GM20431 (cell line): ENCODE measurements around the gene CDK6.

Experiments
- in situ Hi-C: fragments of 300-500 bp; cut with MseI, MboI; formaldehyde crosslinking; loops from one replicate; pipeline ENCODE4 v1.15.0; 2020; ENCODE audit warnings: low sequenced_read_pairs; ENCODE audit not compliant: unreplicated experiment

Gene CDK6

DNA sequence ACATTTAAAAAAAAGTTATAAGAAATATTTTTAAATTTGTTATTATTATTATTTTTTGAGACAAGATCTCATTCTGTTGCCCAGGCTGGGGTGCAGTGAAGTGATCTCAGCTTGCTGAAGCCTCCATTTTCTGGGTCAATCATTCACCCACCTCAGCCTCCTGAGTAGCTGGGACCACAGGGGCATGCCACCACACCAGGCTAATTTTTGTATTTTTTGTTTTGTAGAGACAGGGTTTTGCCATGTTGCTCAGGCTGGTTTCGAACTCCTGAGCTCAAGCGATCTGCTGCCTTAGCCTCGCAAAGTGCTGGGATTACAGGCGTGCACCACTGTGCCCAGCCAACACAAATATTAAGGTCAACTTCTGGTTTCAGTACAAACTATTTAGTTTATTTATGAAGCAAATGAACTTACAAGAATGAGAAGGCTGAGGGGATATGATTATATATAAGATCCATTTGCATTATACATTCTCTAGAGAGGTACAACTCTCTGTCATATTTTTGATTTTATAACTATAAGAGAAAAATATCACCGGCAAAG lies 200.3 kb downstream of the CDK6 start:
- in situ Hi-C loops, result no loop called here

DNA sequence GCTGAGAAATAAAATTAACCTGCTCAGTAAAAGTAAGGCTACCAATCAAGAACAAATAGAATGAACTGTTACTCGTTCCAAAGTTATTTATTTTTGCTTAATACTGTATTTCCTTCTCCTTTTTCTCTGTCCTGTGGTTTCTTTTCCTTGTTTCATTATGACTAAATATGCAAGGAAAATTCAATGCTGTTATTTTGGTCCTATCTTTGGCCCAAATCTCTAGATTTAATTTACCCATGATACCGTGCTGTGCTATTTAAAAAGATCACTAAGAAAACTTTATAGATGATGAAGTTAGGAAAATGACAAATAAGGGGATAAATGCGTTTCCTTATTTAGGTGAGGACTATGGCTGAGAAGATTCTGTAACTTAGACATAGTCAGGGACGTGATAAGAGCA lies 200.8 kb downstream of the CDK6 start:
- in situ Hi-C loops, result no loop called here

DNA sequence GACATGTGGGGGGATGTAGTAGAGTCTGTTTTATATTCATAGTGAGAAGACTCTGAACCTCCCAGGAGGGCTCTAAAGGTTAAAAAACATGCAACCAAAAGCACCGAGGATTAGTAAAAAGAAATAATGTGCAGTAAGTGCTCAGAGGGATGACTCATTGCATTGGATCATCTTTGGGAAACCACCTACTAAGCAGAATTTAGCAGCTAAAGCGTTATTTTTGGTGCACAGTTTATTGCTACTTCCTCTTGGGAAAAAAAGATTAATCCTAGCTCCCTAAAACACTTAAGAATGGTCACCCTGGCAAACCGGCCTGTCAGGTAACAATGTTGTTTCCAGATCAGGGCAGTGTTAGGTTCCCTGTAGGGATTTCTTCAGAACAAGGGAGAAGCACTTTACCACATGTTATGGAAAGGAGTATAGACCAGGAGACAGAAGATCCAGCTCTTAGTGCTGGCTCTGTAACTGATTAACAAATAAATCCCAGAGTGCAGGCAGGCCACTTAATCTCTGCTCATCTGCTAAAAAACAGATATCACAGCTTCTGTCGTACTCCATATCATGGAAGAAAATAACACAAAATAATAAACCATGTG lies 201.4 kb downstream of the CDK6 start:
- in situ Hi-C loops, result no loop called here

DNA sequence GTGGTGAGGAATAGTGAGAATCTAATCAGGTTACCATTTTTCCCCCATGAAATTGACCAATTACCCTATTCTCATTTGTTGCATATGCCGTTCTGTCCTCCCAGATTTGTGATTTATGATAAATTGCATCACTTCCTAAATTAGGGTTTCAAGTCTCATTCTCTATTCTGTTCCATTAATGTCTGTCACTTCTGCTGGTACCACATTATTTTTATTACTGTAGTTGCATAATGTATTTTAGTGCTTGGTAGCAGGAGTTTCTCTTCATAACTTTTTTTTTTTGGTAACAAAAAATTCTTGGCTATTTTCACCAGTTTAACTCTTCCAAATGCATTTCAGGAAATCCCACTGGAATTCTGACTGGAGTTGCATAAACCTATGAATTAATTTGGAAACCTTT lies 202.2 kb downstream of the CDK6 start:
- in situ Hi-C loops, result no loop called here

DNA sequence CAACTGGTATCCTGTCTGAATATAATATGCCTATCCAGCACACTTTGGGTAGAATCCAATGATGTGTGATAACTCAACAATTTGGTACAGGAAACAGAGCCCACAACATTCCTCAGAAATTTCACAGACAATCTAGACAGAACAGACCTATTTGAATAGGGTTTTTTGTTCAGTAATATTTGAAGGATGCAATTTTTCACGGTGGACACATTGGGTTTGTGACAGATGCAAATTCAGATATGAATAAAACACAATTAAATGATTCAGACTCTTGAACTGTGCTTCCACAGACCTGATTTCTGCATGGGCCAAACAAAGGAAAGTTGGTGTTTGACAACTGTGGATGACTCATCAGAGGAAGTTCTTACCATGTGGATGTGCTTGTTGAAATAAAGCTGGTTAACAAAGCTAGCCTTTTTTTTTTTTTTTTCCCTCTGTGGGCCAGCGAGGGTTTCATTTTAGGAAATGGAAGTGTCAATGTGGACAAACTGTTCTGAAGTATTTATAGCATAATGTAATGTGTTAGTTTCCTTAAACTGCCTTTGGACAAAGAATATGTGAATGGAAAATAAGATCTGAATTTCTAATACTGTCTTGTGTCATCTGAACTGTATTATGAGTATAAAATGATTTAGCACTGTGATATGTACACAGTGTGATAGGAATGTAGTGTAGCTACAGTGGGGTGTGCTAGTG lies 203.0 kb downstream of the CDK6 start:
- in situ Hi-C loops, result no loop called here

DNA sequence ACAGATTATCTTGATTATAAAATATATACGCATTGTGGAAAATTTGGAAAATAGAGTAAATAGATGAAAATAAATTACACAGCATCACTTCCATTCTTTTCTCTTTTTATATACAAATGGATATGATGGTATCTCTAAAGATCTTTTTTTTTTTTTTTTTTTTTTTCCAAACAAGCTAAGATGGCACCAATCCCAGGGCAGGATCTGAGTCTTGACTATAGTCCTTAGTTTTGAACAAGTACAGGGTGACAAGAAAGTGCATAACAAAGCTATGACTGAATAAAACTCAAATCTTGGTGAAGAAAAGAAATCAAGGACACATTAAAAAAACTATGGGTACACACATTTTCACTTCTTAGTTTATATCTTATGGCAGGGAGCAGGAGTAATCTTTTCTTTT lies 203.6 kb downstream of the CDK6 start:
- in situ Hi-C loops, result no loop called here

DNA sequence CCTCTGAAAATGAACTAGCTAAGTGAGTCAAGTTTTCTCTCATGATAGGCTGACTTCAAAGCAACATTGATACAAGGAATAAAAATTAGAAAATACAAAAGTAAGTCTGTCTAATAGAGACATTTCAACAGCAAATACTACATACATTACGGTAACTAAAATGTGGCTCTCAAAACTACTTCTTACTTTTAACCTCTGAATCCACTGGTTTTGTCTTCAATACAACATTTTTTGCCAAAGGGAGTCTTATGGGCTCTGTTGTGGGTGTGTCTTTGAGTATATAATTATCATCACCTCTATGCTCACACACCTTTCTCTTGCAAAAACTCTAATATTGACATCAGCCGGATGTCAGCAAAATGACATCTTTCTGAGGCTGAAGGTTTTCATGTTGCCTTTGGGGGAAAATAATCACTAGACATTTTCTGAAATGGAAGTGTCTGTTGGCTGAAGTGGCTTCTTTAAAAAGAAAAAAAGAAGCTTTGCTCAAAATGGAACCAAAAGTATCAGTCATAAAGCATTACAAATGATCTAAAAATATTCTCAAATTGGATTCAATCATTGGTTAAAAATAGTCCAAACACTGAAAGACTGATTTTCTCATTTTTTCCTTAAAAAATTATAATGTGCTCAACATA lies 204.4 kb downstream of the CDK6 start:
- in situ Hi-C loops, result no loop called here

DNA sequence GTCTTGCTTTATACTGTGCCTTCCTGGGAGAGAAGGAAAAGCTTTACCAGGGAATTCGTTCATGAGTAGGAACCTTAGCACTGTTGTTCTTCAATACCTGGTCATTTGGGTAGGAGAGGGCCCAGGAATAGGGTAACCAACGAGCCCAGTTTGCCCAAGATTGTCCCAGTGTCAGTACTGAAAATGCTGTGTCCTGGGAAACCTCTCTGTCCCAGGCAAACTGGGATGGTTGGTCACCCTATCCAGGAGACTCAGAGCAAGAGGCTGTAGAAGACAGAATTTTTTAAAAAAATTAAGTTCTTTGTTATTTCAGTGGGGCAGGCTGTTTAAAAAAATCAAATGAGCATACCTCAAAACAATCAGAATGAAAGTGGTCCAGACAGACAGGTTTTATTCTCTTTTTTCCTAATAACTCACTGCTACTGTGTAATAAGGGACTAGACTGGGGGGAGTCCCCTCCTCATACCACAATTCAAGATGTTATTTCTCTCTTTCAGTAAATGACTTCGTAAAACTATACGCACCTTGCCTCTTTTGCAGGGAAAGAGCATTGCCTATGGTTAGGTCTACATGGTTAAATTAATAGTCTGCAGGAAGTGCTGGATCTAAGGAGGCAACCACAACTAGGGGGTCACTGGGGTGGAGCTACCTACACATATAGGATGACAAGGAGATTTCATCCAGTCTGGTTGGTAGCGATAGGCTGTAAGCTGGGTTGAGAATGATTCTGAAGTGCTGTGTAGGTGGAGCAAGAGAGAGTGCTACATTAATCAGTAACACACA lies 205.1 kb downstream of the CDK6 start:
- in situ Hi-C loops, result no loop called here

DNA sequence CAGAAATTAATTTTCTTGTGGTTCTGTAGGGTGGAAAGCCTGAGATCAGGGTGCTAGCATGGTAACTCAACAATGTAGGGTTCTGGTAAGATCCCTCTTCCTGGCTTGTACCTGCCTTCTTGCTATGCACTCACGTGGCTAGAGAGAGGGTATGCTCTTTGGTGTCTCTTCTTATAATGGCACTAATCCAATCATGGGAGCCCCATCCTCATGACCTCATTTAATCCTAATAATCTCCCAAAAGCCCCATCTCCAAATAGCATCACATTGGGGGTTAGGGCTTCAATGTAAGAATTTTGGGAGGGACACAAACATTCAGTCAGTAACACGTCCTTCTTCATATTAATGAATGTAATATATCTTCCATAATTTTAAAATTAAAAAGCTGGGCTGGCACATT lies 206.6 kb downstream of the CDK6 start:
- in situ Hi-C loops, result no loop called here

DNA sequence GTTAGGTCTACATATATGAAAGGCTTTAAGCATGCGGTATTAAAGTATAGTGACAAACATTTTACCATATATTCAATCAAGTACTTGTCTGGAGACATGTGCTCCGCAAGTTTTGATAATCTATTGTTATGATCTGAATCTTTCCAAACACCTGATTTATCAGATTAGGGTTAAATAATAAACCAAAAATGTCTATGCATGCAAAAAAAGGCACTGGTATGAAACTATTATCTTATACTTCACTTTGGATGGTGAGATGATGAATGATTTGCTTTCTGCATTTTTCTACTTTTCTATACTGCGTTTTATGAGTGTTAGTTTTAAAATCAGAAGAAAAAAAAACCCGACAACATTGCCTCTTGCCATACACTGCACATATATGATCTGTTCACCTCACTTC lies 208.4 kb downstream of the CDK6 start:
- in situ Hi-C loops, result no loop called here

DNA sequence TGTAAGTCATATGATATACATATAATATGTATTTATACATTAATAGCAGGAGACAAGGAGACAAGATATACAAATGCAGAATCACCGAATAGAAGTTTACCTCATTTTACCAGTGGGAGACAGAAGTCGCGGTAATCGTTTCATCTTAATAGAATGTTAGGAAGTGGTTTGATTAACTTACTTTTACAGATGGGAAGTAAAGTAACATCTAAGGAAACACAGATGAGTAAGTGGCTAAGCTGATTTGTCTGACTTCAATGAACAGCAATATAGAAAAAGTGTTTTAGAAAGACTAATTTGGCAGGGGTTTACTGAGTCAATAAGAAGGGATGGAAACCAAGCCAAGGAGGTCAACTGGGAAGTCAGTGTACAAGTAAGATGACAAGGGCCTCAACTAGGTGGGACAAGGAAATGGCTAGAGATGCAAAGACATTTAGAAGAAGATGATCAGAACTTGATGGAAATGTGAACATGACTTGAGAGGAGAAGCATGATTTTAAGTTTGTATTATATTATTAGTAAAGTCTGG lies 210.0 kb downstream of the CDK6 start:
- in situ Hi-C loops, result no loop called here

DNA sequence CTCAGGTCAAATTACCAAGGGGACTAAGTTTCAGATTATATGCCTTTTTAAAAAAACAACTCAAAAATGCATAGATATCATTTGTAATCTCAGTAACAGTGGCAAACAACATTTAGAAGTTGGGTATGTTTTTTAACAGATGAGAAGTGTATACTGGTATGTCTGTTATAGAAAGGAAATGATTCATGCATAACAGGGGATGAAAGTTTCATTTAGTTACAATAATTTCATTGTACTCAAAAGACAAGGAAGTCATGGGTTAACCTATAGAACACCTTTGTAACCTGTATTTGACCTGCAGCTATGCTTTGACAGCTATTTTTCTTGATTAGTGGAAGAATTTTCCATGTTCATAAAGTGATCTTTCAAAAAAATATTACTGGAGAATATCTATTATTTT lies 210.8 kb downstream of the CDK6 start:
- in situ Hi-C loops, result no loop called here

DNA sequence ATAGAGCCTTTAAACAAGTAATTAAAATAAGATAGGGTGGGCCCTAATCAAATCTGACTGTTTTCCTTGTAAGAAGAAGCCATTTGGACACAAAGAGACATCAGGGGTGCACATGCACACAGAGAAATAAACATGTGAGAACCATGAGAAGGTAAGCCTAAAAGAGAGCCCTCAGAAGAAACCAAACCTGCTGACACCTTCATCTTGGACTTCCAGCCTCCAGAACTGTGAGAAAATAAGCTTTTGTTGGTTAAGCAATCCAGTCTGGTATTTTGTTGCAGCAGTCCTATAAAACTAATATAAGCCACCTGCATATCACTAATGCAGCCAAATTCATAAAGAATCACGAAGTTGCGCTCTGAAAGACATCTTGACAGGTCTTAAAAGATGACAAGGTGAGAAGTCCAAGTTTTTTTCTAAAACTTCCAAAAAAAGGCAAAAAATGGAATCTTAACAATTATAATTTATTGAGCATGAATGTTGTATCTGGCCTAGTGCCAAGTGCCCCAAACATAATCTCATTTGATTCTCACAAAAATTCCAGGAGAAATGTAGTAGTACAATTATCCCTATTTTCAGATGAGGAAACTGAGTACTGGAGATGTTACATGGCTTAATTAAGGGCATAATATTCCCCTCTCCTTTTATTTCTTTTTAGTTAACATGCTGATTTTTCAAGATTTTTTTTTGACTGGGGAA lies 211.9 kb downstream of the CDK6 start:
- in situ Hi-C loops, result loop anchor here (25.0 kb wide), 1 partner anchor 438 kb away; no protein-coding TSS in a partner anchor

DNA sequence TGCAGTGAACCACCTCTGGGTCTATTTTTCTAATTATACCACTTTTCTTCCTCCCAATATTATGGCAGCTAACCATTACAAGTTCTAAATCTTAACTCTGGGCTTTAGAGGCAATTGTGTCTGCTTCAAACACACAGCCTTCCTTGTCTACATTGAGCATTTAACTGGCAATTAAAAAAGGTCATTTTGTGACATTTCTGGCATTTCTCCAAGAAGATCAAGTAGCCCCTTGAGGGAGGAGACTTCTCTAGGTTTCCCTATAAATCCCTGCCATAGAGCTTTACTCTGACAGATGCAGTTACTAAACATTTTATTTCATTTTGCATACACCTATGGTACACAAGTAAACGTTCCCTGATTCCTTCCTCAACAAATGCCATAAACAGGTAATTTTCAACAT lies 212.8 kb downstream of the CDK6 start:
- in situ Hi-C loops, result loop anchor here (25.0 kb wide), 1 partner anchor 439 kb away; no protein-coding TSS in a partner anchor

DNA sequence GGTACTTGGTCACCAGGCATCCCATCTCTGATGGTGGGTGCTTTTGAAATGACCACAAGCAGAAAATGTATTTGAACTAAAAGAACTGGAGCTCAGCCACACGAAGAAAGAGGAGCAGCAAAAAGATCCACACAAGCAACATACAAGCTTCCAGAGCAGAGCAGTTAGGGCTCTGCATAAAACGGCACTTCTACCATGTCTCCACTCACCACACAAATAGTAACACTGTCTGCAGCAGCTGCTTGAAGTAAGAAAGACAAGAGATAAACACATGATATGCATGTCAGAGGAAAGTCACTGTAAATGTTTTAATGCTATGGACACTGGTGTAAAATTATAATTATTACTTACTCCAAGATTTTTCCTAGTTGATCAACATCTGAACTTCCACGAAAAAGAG lies 213.7 kb downstream of the CDK6 start:
- in situ Hi-C loops, result loop anchor here (25.0 kb wide), 1 partner anchor 440 kb away; no protein-coding TSS in a partner anchor

DNA sequence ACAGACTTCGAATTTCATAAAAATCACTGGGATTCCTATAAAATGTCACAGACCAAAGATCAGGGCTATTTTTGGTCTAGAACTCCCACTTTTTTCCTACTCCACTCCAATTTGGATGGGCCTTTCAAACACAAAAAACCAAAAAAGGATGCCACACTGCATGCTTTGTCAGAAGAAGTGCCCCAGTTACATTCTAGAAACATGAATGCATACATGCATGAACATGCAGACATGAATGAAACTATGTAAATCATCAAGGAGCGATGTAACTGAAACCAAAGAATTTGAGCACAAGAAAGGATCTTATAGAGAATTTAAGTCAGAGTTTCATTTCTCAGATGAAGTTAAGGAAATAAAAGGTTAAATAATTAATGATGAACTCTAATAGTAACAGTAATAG lies 214.3 kb downstream of the CDK6 start:
- in situ Hi-C loops, result loop anchor here (25.0 kb wide), 1 partner anchor 440 kb away; no protein-coding TSS in a partner anchor

DNA sequence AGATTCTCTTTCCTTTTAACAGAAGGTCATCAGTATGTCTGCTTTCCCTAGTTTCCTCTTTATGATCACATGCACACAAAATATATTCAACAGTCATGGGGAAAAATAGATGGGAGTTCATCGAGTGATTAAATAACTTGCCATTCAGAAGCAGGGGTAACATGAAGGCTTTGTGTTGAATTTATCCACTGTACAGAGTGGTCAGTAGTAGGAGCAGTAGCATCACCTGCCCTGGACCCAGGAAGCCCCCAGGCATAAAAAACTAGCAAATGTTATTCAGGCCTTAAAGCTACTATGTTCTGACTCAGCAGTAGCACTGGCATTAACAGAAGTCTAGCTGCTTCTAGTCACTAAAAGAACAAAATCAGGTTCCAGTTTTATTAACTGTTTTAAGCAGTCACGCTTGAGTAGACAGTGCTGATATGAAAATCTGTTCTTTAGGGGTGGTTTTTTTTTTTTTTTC lies 214.8 kb downstream of the CDK6 start:
- in situ Hi-C loops, result loop anchor here (25.0 kb wide), 1 partner anchor 441 kb away; no protein-coding TSS in a partner anchor

DNA sequence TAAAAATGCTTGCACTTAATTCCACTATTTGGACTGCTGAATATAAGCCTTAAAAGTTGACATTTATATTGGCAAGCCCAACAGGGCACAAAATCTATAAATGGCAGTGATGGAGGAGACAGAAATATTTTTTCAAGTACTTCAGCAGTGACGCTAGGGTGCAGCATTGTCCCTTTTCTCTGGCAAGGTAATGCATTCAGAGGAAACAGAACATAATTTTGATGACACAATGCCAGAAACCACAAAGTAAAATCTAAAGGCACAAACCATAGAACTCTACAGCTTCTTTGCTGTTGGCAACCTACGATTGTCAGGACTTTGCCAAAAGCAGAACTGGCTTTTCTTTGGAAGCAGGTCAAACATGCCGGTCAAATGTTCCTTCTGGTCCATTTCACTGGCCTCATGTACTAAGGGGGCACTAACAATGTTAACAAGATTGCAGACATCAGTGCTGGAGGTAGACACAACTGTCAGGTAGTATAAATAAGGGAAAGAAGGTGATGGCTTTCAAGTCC lies 215.3 kb downstream of the CDK6 start:
- in situ Hi-C loops, result loop anchor here (25.0 kb wide), 1 partner anchor 441 kb away; no protein-coding TSS in a partner anchor

DNA sequence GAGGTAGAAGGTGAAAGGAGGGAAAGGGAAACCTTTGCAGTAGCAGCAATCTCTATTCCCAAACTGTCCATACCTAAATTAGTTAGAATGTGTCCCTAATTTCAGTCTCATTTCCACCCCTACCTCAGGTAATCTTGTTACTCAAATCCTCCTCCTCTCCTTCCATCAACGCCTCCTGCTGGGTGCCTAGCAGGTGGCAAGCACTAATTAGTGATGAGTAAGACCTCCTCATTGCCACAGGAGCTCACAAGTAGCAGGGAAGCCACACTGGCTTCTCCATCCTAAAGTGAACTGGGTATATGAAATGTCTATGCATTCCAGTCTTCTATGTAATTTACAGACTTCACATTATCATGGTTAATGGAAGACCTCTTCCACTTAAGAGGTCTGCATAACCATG lies 220.5 kb downstream of the CDK6 start:
- in situ Hi-C loops, result loop anchor here (25.0 kb wide), 1 partner anchor 446 kb away; no protein-coding TSS in a partner anchor
